LNCAP (cell line): Measurements from ENCODE around the gene NPHP4.

Source experiments
- TF ChIP-seq, protein P1 (sequence below): fragments of 450-650 bp; IDR thresholded peaks from 2 replicates; pipeline ENCODE4 v1.5.1; 2017; ENCODE audit warnings: mild to moderate bottlenecking

NPHP4 gene

GRCh38 chr1:6035719-6036118 is 43.5 kb upstream of the NPHP4 start:
- TF ChIP-seq, protein P1, sequence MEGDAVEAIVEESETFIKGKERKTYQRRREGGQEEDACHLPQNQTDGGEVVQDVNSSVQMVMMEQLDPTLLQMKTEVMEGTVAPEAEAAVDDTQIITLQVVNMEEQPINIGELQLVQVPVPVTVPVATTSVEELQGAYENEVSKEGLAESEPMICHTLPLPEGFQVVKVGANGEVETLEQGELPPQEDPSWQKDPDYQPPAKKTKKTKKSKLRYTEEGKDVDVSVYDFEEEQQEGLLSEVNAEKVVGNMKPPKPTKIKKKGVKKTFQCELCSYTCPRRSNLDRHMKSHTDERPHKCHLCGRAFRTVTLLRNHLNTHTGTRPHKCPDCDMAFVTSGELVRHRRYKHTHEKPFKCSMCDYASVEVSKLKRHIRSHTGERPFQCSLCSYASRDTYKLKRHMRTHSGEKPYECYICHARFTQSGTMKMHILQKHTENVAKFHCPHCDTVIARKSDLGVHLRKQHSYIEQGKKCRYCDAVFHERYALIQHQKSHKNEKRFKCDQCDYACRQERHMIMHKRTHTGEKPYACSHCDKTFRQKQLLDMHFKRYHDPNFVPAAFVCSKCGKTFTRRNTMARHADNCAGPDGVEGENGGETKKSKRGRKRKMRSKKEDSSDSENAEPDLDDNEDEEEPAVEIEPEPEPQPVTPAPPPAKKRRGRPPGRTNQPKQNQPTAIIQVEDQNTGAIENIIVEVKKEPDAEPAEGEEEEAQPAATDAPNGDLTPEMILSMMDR: no peak

GRCh38 chr1:6035303-6035702 is 43.1 kb upstream of the NPHP4 start:
- TF ChIP-seq, protein P1: no peak

DNA sequence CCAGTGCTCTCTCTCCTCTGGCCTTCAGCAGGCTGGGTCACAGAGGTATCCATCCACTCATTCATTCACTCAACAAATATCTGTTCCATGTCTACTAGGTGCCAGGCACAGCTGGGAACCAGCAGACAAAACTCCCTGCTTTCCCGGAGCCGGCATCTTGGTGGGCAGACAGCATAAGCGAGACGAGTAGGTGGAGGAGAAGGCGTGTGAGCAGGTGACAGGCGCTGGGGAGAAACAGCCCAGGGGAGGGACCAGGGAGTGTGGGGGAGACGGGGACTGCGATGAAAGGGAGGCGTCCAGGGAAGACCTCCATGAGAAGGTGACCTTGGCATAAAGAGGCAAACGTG is 42.5 kb upstream of the NPHP4 start:
- TF ChIP-seq, protein P1: 0 out of 2 replicates have a peak, but pooled peaks have one; percentile 13

- TF ChIP-seq, protein P1: peak; percentile 74
Measured at GRCh38 chr1:6033986-6034749, 41.9 kb upstream of the NPHP4 start.

- TF ChIP-seq, protein P1: no peak
Measured at GRCh38 chr1:6033124-6033523, 40.9 kb upstream of the NPHP4 start.

GRCh38 chr1:6030547-6031261 is 38.5 kb upstream of the NPHP4 start:
- TF ChIP-seq, protein P1: no peak

DNA sequence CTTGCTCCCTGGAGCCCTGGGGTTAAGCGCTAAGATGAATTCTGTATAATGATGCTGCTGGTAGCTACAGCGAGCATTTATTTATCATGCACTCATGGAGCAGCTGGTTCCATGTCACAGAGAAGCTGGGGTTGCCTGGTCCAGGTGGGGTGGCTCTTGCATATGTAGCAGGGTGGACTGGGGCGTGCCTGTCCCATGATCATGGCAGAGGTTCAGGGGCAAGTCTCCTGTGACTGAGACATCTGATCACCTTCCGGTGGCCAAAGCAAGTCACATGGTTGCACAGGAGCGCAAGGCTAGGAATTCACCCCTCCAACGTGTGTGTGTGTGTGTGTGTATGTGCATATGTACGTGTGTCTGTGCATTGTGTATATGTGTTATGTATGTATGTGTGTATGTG is 37.9 kb upstream of the NPHP4 start:
- TF ChIP-seq, protein P1: no peak
